GM18517 (cell line): ENCODE measurements around the gene TMPRSS9.

ENCODE experiments used
- ATAC-seq: cut with Tn5 transposase; IDR thresholded peaks from one replicate; pipeline ENCODE4 v1.9.1; 2021; ENCODE audit warnings: mild to moderate bottlenecking, moderate library complexity; ENCODE audit not compliant: unreplicated experiment

TMPRSS9 gene

GRCh38 chr19:2431318-2432055, 71.4 kb downstream of the TMPRSS9 start:
- ATAC-seq: no peak

GRCh38 chr19:2432131-2432848, 72.2 kb downstream of the TMPRSS9 start:
- no peak for ATAC-seq

- ATAC-seq: no peak
Observed at GRCh38 chr19:2433854-2434253, 73.8 kb downstream of the TMPRSS9 start.

- no peak for ATAC-seq
Observed at GRCh38 chr19:2434267-2434666, 74.2 kb downstream of the TMPRSS9 start.

GRCh38 chr19:2434721-2435265, 74.7 kb downstream of the TMPRSS9 start:
- no peak for ATAC-seq

- no peak for ATAC-seq
Observed at GRCh38 chr19:2436384-2436783, 76.3 kb downstream of the TMPRSS9 start.

GRCh38 chr19:2436926-2437325, 76.9 kb downstream of the TMPRSS9 start:
- ATAC-seq: no peak

GRCh38 chr19:2438178-2438577, 78.1 kb downstream of the TMPRSS9 start:
- no peak for ATAC-seq

GRCh38 chr19:2440515-2440914, 80.5 kb downstream of the TMPRSS9 start:
- no peak for ATAC-seq

- ATAC-seq: no peak
Observed at GRCh38 chr19:2441096-2441752, 81.2 kb downstream of the TMPRSS9 start.

- ATAC-seq: no peak
Observed at GRCh38 chr19:2443116-2443784, 83.2 kb downstream of the TMPRSS9 start.

GRCh38 chr19:2443785-2444182, 83.7 kb downstream of the TMPRSS9 start:
- ATAC-seq: no peak

GRCh38 chr19:2444251-2445002, 84.4 kb downstream of the TMPRSS9 start:
- ATAC-seq: no peak

- ATAC-seq: no peak
Observed at GRCh38 chr19:2446381-2446780, 86.3 kb downstream of the TMPRSS9 start.

- ATAC-seq: no peak
Observed at GRCh38 chr19:2449019-2449418, 89.0 kb downstream of the TMPRSS9 start.

GRCh38 chr19:2451138-2451537, 91.1 kb downstream of the TMPRSS9 start:
- no peak for ATAC-seq

- ATAC-seq: no peak
Observed at GRCh38 chr19:2451741-2452140, 91.7 kb downstream of the TMPRSS9 start.

- ATAC-seq: no peak
Observed at GRCh38 chr19:2453431-2454025, 93.5 kb downstream of the TMPRSS9 start.

GRCh38 chr19:2454199-2454961, 94.3 kb downstream of the TMPRSS9 start:
- no peak for ATAC-seq
